ENCODE measurements around the gene CBLB.

CBLB gene

GRCh38 chr3:105883798-105884377, 15.1 kb upstream of the CBLB start:
- Histone ChIP-seq H2AFZ (ENCODE audit: low read depth, low read length) (no peak overlapping the region), H3K4me3 (ENCODE audit: low read depth in 1 of 2, low read length in 2 of 2) (no peak overlapping the region), H3K9me3 (ENCODE audit: insufficient read depth, low read length, severe bottlenecking) (no peaks in the 10 kb centered on the region), H3K4me1 (ENCODE audit: insufficient read depth, low read length) (no peaks in the 10 kb centered on the region), H4K20me1 (ENCODE audit: insufficient read depth, low read length) (no peaks in the 10 kb centered on the region), H3K9ac (ENCODE audit: low read depth, low read length) (no peak overlapping the region), H3K27me3 (ENCODE audit: insufficient read depth, low read length, poor library complexity) (no peaks in the 10 kb centered on the region), H3K36me3 (ENCODE audit: insufficient read depth, low read length) (no peaks in the 10 kb centered on the region), H3K27ac (ENCODE audit: low read length) (no peak overlapping the region), H3K4me2 (ENCODE audit: insufficient read depth, low read length) (no peak overlapping the region), H3K79me2 (ENCODE audit: insufficient read depth, low read length) (no peaks in the 10 kb centered on the region)
- no peak for ATAC-seq (ENCODE audit: insufficient read depth, low read depth)
- TF ChIP-seq, protein P1, sequence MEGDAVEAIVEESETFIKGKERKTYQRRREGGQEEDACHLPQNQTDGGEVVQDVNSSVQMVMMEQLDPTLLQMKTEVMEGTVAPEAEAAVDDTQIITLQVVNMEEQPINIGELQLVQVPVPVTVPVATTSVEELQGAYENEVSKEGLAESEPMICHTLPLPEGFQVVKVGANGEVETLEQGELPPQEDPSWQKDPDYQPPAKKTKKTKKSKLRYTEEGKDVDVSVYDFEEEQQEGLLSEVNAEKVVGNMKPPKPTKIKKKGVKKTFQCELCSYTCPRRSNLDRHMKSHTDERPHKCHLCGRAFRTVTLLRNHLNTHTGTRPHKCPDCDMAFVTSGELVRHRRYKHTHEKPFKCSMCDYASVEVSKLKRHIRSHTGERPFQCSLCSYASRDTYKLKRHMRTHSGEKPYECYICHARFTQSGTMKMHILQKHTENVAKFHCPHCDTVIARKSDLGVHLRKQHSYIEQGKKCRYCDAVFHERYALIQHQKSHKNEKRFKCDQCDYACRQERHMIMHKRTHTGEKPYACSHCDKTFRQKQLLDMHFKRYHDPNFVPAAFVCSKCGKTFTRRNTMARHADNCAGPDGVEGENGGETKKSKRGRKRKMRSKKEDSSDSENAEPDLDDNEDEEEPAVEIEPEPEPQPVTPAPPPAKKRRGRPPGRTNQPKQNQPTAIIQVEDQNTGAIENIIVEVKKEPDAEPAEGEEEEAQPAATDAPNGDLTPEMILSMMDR (IDR thresholded peaks at IDR 0.05; ENCODE audit: borderline replicate concordance, extremely low read depth, low read length, poor library complexity, severe bottlenecking) = no peak
- TF ChIP-seq EZH2 (IDR thresholded peaks at IDR 0.05; ENCODE audit: borderline replicate concordance, low read depth, low read length, severe bottlenecking) = no peak
- DNase-seq = no peak

GRCh38 chr3:105880681-105881290, 12.0 kb upstream of the CBLB start:
- Histone ChIP-seq H3K4me1 (ENCODE audit: insufficient read depth, low read length) (peaks cover 4% of the 10 kb centered on the region), H3K4me3 (ENCODE audit: low read depth in 1 of 2, low read length in 2 of 2) (no peak overlapping the region), H4K20me1 (ENCODE audit: insufficient read depth, low read length) (no peaks in the 10 kb centered on the region), H3K9me3 (ENCODE audit: insufficient read depth, low read length, severe bottlenecking) (no peaks in the 10 kb centered on the region), H3K79me2 (ENCODE audit: insufficient read depth, low read length) (no peaks in the 10 kb centered on the region), H3K27ac (ENCODE audit: low read length) (no peak overlapping the region), H3K4me2 (ENCODE audit: insufficient read depth, low read length) (no peak overlapping the region), H3K9ac (ENCODE audit: low read depth, low read length) (no peak overlapping the region), H2AFZ (ENCODE audit: low read depth, low read length) (no peak overlapping the region), H3K27me3 (ENCODE audit: insufficient read depth, low read length, poor library complexity) (no peaks in the 10 kb centered on the region), H3K36me3 (ENCODE audit: insufficient read depth, low read length) (no peaks in the 10 kb centered on the region)
- ATAC-seq (ENCODE audit: insufficient read depth, low read depth) = no peak
- TF ChIP-seq EZH2 (IDR thresholded peaks at IDR 0.05; ENCODE audit: borderline replicate concordance, low read depth, low read length, severe bottlenecking) = no peak
- TF ChIP-seq, protein P1 (IDR thresholded peaks at IDR 0.05; ENCODE audit: borderline replicate concordance, extremely low read depth, low read length, poor library complexity, severe bottlenecking) = no peak
- no peak for DNase-seq

DNA sequence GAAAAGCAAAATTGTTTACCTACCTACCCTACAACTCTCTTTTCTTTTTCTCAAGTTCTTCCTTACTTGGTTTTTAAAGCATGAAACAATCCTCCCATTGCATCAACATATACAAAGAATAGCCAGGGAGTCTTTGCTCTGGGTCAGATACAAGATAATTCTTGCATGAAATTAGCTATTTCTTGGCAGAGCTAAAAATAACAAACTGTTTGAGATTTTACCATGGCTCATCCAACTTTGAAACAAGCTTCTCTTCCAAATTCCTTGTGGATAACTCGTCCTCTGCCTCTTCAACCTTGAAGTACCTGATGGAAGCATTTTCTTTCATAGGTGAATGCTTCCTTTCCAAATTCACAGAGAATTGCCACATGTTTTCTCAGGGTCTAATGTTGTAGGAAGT, 9.2 kb upstream of the CBLB start:
- no peak overlapping the region for H3K9ac ChIP-seq (ENCODE audit: low read depth, low read length)
- no peak overlapping the region for H3K4me3 ChIP-seq (ENCODE audit: low read depth in 1 of 2, low read length in 2 of 2)
- H3K4me1 ChIP-seq (ENCODE audit: insufficient read depth, low read length) = peaks cover 4% of the 10 kb centered on the region
- no peak overlapping the region for H3K4me2 ChIP-seq (ENCODE audit: insufficient read depth, low read length)
- no peaks in the 10 kb centered on the region for H3K27me3 ChIP-seq (ENCODE audit: insufficient read depth, low read length, poor library complexity)
- no peaks in the 10 kb centered on the region for H3K9me3 ChIP-seq (ENCODE audit: insufficient read depth, low read length, severe bottlenecking)
- no peaks in the 10 kb centered on the region for H3K79me2 ChIP-seq (ENCODE audit: insufficient read depth, low read length)
- ATAC-seq (ENCODE audit: insufficient read depth, low read depth) (no peak), DNase-seq (no peak)
- H2AFZ ChIP-seq (ENCODE audit: low read depth, low read length) = no peak overlapping the region
- no peak overlapping the region for H3K27ac ChIP-seq (ENCODE audit: low read length)
- TF ChIP-seq, protein P1 (IDR thresholded peaks at IDR 0.05; ENCODE audit: borderline replicate concordance, extremely low read depth, low read length, poor library complexity, severe bottlenecking) = no peak
- TF ChIP-seq EZH2 (IDR thresholded peaks at IDR 0.05; ENCODE audit: borderline replicate concordance, low read depth, low read length, severe bottlenecking) = no peak
- no peaks in the 10 kb centered on the region for H3K36me3 ChIP-seq (ENCODE audit: insufficient read depth, low read length)
- no peaks in the 10 kb centered on the region for H4K20me1 ChIP-seq (ENCODE audit: insufficient read depth, low read length)
